AG09319 (cell line): Measurements from ENCODE around the gene CHST5.
"Not testable (repeated sequence)": the region's sequence is repeated elsewhere in the genome, so short reads cannot be mapped to it uniquely, and the experiment has no call there.

Source experiments
- DNase-seq: peaks from one replicate; pipeline ENCODE4 v3.0.0-alpha.2; 2010; ENCODE audit warnings: low read depth; ENCODE audit errors: extremely low read depth
- CTCF ChIP-seq: IDR thresholded peaks from 2 replicates; pipeline ENCODE4 v1.5.1; 2011; ENCODE audit warnings: low read depth, mild to moderate bottlenecking, inconsistent platforms, low read length, moderate library complexity

Gene CHST5

DNA sequence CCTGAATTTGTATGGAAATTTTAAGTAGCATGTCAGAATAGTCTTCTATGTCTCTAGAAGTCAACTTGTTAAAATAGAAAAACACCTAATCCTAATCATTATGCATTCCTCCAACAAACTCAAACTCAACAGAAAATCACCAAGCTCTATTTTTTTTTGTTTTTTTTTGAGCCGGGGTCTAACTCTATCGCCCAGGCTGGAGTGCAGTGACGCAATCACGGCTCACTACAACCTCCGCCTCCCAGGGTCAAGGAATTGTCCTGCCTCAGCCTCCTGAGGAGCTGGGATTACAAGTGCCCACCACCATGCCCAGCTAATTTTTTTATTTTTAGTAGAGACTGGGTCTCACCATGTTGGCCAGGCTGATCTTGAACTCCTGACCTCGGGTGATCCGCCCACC is 10.4 kb upstream of the CHST5 start:
- no peak for DNase-seq
- TF ChIP-seq CTCF, result no peak

GRCh38 chr16:75545879-75546278 is 10.0 kb upstream of the CHST5 start:
- not testable (repeated sequence) for DNase-seq

DNA sequence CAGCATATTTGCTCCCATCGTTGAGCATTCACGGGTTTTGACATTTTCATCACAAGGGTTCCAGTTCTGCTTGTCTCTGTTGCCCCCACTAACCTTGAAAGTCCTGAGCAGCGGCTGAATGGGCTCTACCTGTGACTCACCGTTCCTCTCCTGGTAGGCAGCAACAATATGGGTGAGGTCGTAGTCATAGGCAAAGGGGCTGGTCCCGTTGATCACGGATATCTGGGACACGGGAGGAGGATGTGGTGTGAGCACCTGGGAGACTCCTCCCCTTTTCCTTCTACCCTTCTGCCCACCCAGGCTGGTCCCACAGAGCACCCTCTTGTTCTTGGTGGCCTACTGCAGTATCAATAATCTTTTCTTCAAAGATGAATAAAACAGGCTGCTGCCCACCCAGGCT is 6.6 kb upstream of the CHST5 start:
- DNase-seq, result not testable (repeated sequence)

DNA sequence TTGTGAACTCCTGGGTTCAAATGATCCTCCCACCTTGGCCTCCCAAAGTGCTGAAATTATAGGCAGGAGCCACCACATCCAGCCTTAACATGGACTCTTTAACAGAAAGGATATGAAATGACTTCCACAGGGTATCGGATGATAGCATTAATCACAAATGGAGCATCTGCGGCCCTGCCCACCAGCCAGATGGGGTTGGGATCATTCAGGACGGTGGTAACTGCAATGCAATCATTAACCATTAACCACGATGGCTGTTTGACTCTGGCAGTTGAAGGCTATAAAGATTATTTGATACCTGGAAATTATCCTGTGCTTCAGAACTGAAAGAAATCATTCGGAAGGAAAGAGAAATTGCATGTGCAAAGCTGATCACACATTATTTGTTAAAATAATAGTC is 5.3 kb upstream of the CHST5 start:
- TF ChIP-seq CTCF, result no peak
- DNase-seq, result no peak

DNA sequence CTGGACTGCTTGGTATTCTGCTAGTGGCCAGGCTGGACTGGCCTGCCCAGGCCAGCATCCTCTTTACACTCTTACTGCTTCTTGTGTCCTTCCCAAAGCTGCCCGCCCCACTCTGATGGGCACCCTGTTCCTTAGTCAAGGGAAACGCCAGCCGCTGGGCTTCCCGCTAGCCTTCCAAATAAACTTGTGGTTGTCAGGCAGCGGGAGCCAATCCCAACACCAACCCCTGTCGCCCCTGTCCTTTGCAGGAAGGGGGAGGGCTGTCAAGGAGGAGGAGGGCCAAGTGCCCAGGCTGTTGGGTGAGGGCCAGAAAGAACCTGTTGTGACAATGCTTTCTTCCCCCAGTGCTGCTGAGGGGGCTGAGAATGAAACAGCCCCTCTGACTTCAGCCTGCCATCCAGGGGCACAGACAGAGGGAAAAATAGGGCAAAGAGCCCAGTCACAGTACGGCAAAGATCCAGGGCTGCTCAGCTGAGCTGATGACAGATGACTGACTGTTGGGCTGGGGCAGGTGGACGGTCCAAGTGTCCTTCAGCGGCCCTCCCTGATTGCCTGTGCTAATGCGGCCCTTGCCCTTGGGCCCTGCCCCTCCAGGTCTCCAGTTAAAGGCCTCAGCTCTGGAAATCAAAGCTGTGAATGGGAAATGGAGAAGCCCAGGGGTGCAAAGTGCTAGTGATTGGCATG is 3.1 kb upstream of the CHST5 start:
- not testable (repeated sequence) for DNase-seq

DNA sequence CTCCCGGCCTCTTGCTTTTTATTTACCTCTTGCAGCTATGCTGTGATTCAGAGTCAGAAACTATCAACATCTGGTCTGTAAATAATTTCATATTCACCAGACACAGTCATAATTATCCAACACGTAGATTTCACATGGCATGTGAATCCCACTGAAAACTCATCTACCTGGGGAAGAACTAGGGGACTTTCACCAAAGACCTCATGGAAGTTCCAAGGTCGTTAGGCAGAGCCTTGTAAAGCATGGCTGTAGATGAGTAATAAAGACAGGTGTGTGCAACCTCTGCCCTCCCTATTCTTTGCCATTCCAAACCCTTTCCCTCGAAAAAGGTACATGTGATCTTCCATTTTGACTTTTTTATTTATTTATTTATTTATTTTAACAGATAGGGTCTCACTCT is 1.9 kb upstream of the CHST5 start:
- TF ChIP-seq CTCF, result no peak

DNA sequence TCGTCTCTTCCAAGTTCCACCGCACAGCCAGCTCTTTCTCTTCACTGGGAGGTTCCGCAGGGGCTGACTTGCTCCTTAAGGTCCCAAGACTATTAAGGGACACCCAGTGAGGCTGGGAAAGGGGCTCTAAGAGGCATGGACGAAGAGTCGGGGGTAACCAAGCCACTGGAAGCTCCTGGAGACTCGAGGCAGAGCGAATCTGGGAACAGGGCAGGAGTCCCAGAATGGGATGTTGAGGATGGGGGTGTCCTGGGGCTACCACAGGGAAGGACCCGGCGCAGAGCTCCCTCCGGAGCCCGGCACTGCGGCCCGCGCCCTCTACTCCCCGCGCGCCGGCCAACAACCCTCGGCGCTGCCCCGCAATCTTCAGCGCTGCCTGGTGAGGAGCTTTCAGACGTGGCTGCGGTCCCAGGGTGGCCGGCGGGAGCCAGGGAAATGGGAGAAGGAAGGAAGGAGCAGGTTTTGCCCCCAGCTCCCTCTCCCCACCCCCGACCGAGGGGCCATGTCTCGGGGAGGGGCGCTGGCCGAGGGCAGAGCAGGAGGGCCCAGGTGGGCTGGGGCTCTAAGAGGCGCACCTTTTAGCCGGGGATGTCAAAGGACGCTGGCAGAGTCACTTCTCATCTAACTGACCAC is 581 bp downstream of the CHST5 start:
- DNase-seq, result no peak

More for the DNA sequence above, 1.9 kb upstream of the CHST5 start:
- DNase-seq, result no peak

DNA sequence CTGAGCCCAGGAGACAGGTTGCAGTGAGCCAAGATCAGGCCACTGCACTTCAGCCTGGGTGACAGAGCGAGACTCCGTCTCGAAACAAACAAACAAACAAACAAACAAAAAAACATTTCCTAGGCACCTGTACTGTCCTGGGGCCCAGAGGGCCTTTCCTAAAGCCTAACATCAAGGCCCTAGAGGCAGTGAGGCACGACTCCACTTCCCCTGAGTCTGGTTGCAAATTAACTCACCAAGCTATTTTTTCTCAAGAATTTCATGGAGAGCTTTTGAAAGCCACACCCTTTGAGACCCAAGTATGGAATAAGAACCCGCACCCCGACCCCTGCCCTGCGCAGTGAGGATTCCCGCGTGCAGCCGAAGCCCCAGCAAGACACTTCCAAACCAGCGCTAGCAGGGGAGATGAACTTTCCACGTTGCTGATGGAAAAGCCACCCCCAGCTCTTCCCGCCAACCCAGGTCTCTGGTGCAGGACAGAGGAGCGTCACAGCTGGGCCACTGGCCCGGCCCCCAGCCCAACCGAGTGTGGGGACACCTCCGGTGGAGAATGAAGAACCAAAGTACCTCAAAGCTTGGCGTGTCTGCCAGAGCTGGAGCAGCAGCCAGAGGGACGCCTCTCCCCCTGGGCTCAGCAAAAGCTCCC is 1.2 kb downstream of the CHST5 start:
- no peak for TF ChIP-seq CTCF
- no peak for DNase-seq

More for the DNA sequence above, 581 bp downstream of the CHST5 start:
- no peak for TF ChIP-seq CTCF

DNA sequence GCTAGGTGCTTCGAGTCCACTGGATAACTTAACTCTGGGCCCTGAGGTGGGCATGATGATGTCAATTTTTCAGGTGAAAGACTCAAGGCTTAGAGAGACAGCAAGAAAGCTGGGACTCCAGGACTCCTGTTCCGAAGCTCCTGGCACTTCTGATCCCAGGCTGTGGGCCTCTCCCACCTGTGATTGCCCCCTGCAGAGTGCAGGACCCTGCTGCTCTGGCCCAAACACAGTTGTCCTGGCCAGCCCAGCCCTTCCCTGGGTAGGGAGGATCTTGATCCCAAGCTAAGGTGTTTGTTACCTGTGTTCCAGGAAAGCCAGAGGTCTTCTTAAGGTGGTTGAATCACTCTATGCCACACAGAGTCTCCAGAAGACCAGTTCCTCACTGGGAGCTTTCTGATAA is 3.1 kb downstream of the CHST5 start:
- TF ChIP-seq CTCF, result no peak
- no peak for DNase-seq
